Measurements from ENCODE around the gene MRPL17.

DNA sequence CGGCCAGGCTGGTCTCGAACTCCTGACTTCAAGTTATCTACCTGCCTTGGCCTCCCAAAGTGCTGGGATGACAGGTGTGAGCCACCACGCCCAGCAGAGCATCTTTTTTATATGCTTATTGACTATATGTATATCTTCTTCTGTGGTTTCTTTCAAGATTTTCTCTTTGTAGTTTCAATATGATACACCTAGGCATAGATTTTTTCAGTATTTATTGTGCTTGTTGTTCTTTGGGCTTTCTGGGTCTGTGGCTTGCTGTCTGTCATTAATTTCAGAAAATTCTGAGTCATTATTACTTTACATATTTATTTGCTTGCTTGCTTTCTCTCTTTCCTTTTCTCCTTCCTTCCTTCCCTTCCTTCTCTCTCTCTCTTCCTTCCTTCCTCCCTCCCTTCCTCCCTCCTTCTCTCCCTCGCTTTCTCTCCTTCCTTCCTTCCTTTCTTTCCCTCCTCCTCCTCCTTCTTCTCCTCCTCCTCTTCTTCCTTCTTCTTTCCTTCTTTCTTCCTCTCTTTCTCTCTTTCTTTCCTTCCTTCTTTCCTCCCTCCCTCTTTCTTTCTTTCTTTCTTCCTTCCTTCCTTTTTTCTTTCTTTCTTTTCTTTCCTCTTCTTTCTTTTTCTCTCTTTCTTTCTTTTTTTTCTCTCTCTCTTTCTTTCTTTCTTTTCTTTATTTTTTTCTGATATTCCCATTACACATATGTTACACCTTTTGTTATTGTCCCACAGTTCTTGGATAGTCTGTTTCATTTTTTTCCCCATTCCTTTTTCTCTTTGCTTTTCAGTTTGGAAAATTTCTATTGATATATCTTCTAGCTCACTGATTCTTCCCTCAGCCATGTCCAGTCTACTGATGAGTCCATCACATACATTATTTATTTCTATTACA, 16.6 kb downstream of the MRPL17 start:
- TF ChIP-seq, protein P1, sequence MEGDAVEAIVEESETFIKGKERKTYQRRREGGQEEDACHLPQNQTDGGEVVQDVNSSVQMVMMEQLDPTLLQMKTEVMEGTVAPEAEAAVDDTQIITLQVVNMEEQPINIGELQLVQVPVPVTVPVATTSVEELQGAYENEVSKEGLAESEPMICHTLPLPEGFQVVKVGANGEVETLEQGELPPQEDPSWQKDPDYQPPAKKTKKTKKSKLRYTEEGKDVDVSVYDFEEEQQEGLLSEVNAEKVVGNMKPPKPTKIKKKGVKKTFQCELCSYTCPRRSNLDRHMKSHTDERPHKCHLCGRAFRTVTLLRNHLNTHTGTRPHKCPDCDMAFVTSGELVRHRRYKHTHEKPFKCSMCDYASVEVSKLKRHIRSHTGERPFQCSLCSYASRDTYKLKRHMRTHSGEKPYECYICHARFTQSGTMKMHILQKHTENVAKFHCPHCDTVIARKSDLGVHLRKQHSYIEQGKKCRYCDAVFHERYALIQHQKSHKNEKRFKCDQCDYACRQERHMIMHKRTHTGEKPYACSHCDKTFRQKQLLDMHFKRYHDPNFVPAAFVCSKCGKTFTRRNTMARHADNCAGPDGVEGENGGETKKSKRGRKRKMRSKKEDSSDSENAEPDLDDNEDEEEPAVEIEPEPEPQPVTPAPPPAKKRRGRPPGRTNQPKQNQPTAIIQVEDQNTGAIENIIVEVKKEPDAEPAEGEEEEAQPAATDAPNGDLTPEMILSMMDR (conservative IDR thresholded peaks at IDR 0.05; ENCODE audit: low read depth, low read length), result no peak
- no peak for TF ChIP-seq EZH2 (IDR thresholded peaks at IDR 0.05; ENCODE audit: borderline replicate concordance, low read depth, low read length, poor library complexity, severe bottlenecking)

Measured in A673 (cell line).